GM23338 (cell line): Measurements from ENCODE around the gene ANKRD31. TPM values are rescaled to one million over a fixed set of nuclear protein-coding genes. Genes with fewer than 3 reads are reported as not detected.

Experiments
- ATAC-seq: fragments of 200-7000 bp; cut with Tn5 transposase; 3 replicates; pipeline ENCODE4 v1.9.1; 2020
- DNase-seq: peaks from one replicate; pipeline ENCODE4 v3.0.0-alpha.2; 2015; ENCODE audit warnings: low spot score
- H2AFZ ChIP-seq: fragments of 200-600 bp; sonication (generic); 2 replicates; pipeline ENCODE4 v1.8.0; 2016; ENCODE audit warnings: antibody characterized with exemption, mild to moderate bottlenecking, moderate library complexity
- H3F3A ChIP-seq: fragments of 200-600 bp; sonication (generic); replicated peaks from 2 replicates; pipeline ENCODE4 v1.8.0; 2017; ENCODE audit warnings: antibody characterized with exemption, mixed run types, low read depth
- H3K27ac ChIP-seq: fragments of 200-600 bp; sonication (generic); 2 replicates; pipeline ENCODE4 v1.6.1; 2016; ENCODE audit warnings: low read depth
- H3K27me3 ChIP-seq: fragments of 200-600 bp; sonication (generic); 2 replicates; pipeline ENCODE4 v1.8.0; 2016; ENCODE audit warnings: mild to moderate bottlenecking, mixed run types, moderate library complexity; ENCODE audit not compliant: insufficient read depth
- H3K36me3 ChIP-seq: fragments of 200-600 bp; sonication (generic); 2 replicates; pipeline ENCODE4 v1.8.0; 2016; ENCODE audit warnings: mild to moderate bottlenecking; ENCODE audit not compliant: insufficient read depth
- H3K4me1 ChIP-seq: fragments of 200-600 bp; sonication (generic); 2 replicates; pipeline ENCODE4 v1.8.0; 2016; ENCODE audit warnings: mild to moderate bottlenecking, moderate library complexity; ENCODE audit not compliant: insufficient read depth
- H3K4me2 ChIP-seq: fragments of 200-600 bp; sonication (generic); 2 replicates; pipeline ENCODE4 v1.7.1; 2017; ENCODE audit warnings: mixed run types
- H3K4me3 ChIP-seq: fragments of 200-600 bp; sonication (generic); 2 replicates; pipeline ENCODE4 v1.6.1; 2016; ENCODE audit warnings: mixed run types
- H3K79me2 ChIP-seq: fragments of 200-600 bp; sonication (generic); replicated peaks from 2 replicates; pipeline ENCODE4 v1.8.0; 2017; ENCODE audit warnings: mild to moderate bottlenecking; ENCODE audit not compliant: insufficient read depth
- H3K9me2 ChIP-seq: fragments of 200-600 bp; sonication (generic); 2 replicates; pipeline ENCODE4 v1.8.0; 2017; ENCODE audit not compliant: insufficient read depth
- H4K20me1 ChIP-seq: fragments of 200-600 bp; sonication (generic); replicated peaks from 2 replicates; pipeline ENCODE4 v1.8.0; 2017; ENCODE audit warnings: mild to moderate bottlenecking; ENCODE audit not compliant: insufficient read depth
- H3K27ac Mint-ChIP-seq: 2 replicates; pipeline ENCODE4 v1.8.0; 2020; ENCODE audit warnings: inconsistent platforms, mild to moderate bottlenecking, moderate library complexity, mixed read lengths
- H3K27me3 Mint-ChIP-seq: 3 replicates; pipeline ENCODE4 v1.8.0; 2022; ENCODE audit warnings: low read depth, mild to moderate bottlenecking, moderate library complexity, mixed read lengths, inconsistent platforms; ENCODE audit not compliant: insufficient read depth, poor library complexity
- H3K36me3 Mint-ChIP-seq: 3 replicates; pipeline ENCODE4 v1.8.0; 2021; ENCODE audit warnings: low read depth, mild to moderate bottlenecking, inconsistent platforms, moderate library complexity, mixed read lengths
- H3K4me1 Mint-ChIP-seq: 3 replicates; pipeline ENCODE4 v1.8.0; 2020; ENCODE audit warnings: mild to moderate bottlenecking, inconsistent platforms, mixed read lengths
- H3K4me3 Mint-ChIP-seq: 3 replicates; pipeline ENCODE4 v1.8.0; 2021; ENCODE audit warnings: moderate library complexity, mild to moderate bottlenecking, inconsistent platforms, mixed read lengths
- H3K9me3 Mint-ChIP-seq: 3 replicates; pipeline ENCODE4 v1.8.0; 2020; ENCODE audit warnings: moderate library complexity, mild to moderate bottlenecking, inconsistent platforms, mixed read lengths
- CREB1 ChIP-seq: fragments of 250-450 bp; sonication (Bioruptor Pico); IDR thresholded peaks from 2 replicates; pipeline ENCODE4 v1.5.0; 2020; ENCODE audit warnings: low read depth, mild to moderate bottlenecking, moderate library complexity
- ETS1 ChIP-seq: IDR thresholded peaks from 2 replicates; pipeline ENCODE4 v1.6.1; 2016; ENCODE audit warnings: antibody characterized with exemption
- EZH2 ChIP-seq: fragments of 200-600 bp; sonication (generic); IDR thresholded peaks from one replicate; pipeline ENCODE4 v1.8.0; 2017; ENCODE audit warnings: antibody characterized with exemption, mild to moderate bottlenecking, low read depth; ENCODE audit not compliant: unreplicated experiment
- EZH2phosphoT487 ChIP-seq: fragments of 200-600 bp; sonication (generic); IDR thresholded peaks from one replicate; pipeline ENCODE4 v1.8.1; 2018; ENCODE audit warnings: antibody characterized with exemption; ENCODE audit not compliant: unreplicated experiment
- JUNB ChIP-seq: IDR thresholded peaks from one replicate; pipeline ENCODE4 v1.6.1; 2016; ENCODE audit warnings: antibody characterized with exemption; ENCODE audit not compliant: unreplicated experiment
- NANOG ChIP-seq: IDR thresholded peaks from 2 replicates; pipeline ENCODE4 v1.6.1; 2016; ENCODE audit warnings: antibody characterized with exemption, borderline replicate concordance
- POLR2AphosphoS5 ChIP-seq: IDR thresholded peaks from 2 replicates; pipeline ENCODE4 v1.6.1; 2016; ENCODE audit warnings: antibody characterized with exemption, low read depth
- REST ChIP-seq: IDR thresholded peaks from one replicate; pipeline ENCODE4 v1.6.1; 2018; ENCODE audit warnings: antibody characterized with exemption; ENCODE audit not compliant: unreplicated experiment
- ZNF331 ChIP-seq: fragments of 250-450 bp; sonication (Bioruptor Pico); IDR thresholded peaks from 2 replicates; pipeline ENCODE4 v1.5.0; 2020; ENCODE audit warnings: low read depth, mild to moderate bottlenecking, moderate library complexity
- ZNF462 ChIP-seq: fragments of 250-450 bp; sonication (Bioruptor Pico); IDR thresholded peaks from 2 replicates; pipeline ENCODE4 v1.5.0; 2020; ENCODE audit warnings: mild to moderate bottlenecking, moderate library complexity
- polyA plus RNA-seq: library from polyadenylated mRNA; unstranded; fragments of >200 nt; fragmentation: Nextera tagmentation; extraction: Ambion mirVana; gene quantifications from 2 replicates; pipeline ENCODE4 v1.2.1, GENCODE V29; 2016
- total RNA-seq: library from RNA; depleted of rRNA; stranded (reverse); fragments of >200 nt; shearing (Covaris generic); gene quantifications from 2 replicates; pipeline ENCODE4 v1.2.3, GENCODE V29; 2014

ANKRD31 gene
- total and polyA plus RNA-seq, 2 experiments from 2014 or later = 0.18 to 0.59 TPM

GRCh38 chr5:75192804-75193203 lies 43.9 kb downstream of the ANKRD31 start:
- Histone ChIP-seq H3K27ac (no peak overlapping the region), H3F3A (no peaks in the 10 kb centered on the region), H3K27me3 (no peaks in the 10 kb centered on the region), H3K4me3 (no peak overlapping the region), H4K20me1 (no peaks in the 10 kb centered on the region), H2AFZ (no peak overlapping the region), H3K4me2 (no peak overlapping the region), H3K4me1 (no peaks in the 10 kb centered on the region), H3K9me2 (no peaks in the 10 kb centered on the region), H3K79me2 (no peaks in the 10 kb centered on the region), H3K36me3 (no peaks in the 10 kb centered on the region)
- H3K36me3 Mint-ChIP-seq = no peaks in the 10 kb centered on the region
- H3K4me3 Mint-ChIP-seq = no peak overlapping the region
- H3K9me3 Mint-ChIP-seq = no peaks in the 10 kb centered on the region
- TF ChIP-seq ETS1 = no peak
- TF ChIP-seq POLR2AphosphoS5 = no peak
- TF ChIP-seq JUNB = no peak
- TF ChIP-seq NANOG = no peak
- H3K27me3 Mint-ChIP-seq = no peaks in the 10 kb centered on the region
- no peak for DNase-seq
- no peak for ATAC-seq
- no peak overlapping the region for H3K27ac Mint-ChIP-seq
- H3K4me1 Mint-ChIP-seq = no peaks in the 10 kb centered on the region

- no peak overlapping the region for H3K4me2 ChIP-seq
- no peaks in the 10 kb centered on the region for H3K4me1 Mint-ChIP-seq
- H3F3A ChIP-seq = no peaks in the 10 kb centered on the region
- no peaks in the 10 kb centered on the region for H3K79me2 ChIP-seq
- DNase-seq (no peak), ATAC-seq (no peak)
- no peaks in the 10 kb centered on the region for H3K4me1 ChIP-seq
- no peaks in the 10 kb centered on the region for H3K27me3 Mint-ChIP-seq
- H3K27ac ChIP-seq = no peak overlapping the region
- H2AFZ ChIP-seq = no peak overlapping the region
- no peaks in the 10 kb centered on the region for H3K9me2 ChIP-seq
- H3K9me3 Mint-ChIP-seq = no peaks in the 10 kb centered on the region
- H3K36me3 ChIP-seq = no peaks in the 10 kb centered on the region
- H3K36me3 Mint-ChIP-seq = no peaks in the 10 kb centered on the region
- H3K4me3 Mint-ChIP-seq = no peak overlapping the region
- H3K4me3 ChIP-seq = no peak overlapping the region
- H3K27ac Mint-ChIP-seq = no peak overlapping the region
- no peaks in the 10 kb centered on the region for H3K27me3 ChIP-seq
- no peaks in the 10 kb centered on the region for H4K20me1 ChIP-seq
- TF ChIP-seq REST = no peak
- no peak for TF ChIP-seq ZNF331 (CRISPR knock-in tag)
- TF ChIP-seq EZH2 = no peak
- no peak for TF ChIP-seq ETS1
- no peak for TF ChIP-seq CREB1 (CRISPR knock-in tag)
- TF ChIP-seq ZNF462 (CRISPR knock-in tag) = no peak
- TF ChIP-seq EZH2phosphoT487 = no peak
- no peak for TF ChIP-seq NANOG
- TF ChIP-seq POLR2AphosphoS5 = no peak
- TF ChIP-seq JUNB = no peak
These were observed 44.4 kb downstream of the ANKRD31 start for GRCh38 chr5:75192264-75192663.
